K562 (cell line): ENCODE results near the gene DBX1. TPM values are rescaled to one million over a fixed set of nuclear protein-coding genes. Genes with fewer than 3 reads are reported as not detected.
A peak's percentile ranks its signal among the peaks of the same experiment; 100 is the strongest.

ENCODE experiments used
- ATAC-seq: fragments of 200-7000 bp; cut with Tn5 transposase; 3 replicates; pipeline ENCODE4 v1.9.1; 2020; ENCODE audit warnings: moderate library complexity
- BruUV-seq: library from RNA; stranded (reverse); fragments of 400-500 nt; replicated peaks from 2 replicates; lab custom pipeline; 2021; lab: Mats Ljungman, UMichigan
- CTCF ChIA-PET: fragments of 300-600 bp; formaldehyde crosslinking; extraction: SDS; loops from one replicate; lab custom pipeline; 2021; ENCODE audit warnings: low intra/inter-chr PET ratio; lab: Yijun Ruan, JAX
- POLR2A ChIA-PET: fragments of 300-600, 350-650 bp; sonication (Branson Sonifier 250); formaldehyde crosslinking; extraction: SDS; loops from one replicate; lab custom pipeline; 2021; ENCODE audit warnings: antibody characterized with exemption, inconsistent platforms; lab: Yijun Ruan, JAX
- DNase-seq, 4 experiments: peaks; one replicate each; pipeline versions ENCODE4 v3.0.0 to v3.0.0-alpha.2; 2011 to 2018; ENCODE audit warnings: low spot score in 3 of 4, mixed read lengths in 3 of 4; ENCODE audit errors: extremely low read depth in 1 of 4
- FAIRE-seq: peaks from 2 replicates; lab custom pipeline; 2011; peaks lifted over from hg19 to GRCh38; lab: Jason Lieb, UNC
- H2AFZ ChIP-seq: 2 replicates; pipeline ENCODE4 v1.6.0; 2011; ENCODE audit warnings: low read depth, low read length, control low read depth, inconsistent platforms
- H3K27ac ChIP-seq: fragments of 200-600 bp; 3 replicates; pipeline ENCODE4 v1.8.0; 2011; ENCODE audit warnings: low read depth, mild to moderate bottlenecking, control low read depth, inconsistent platforms, low read length, moderate library complexity, mixed read lengths; ENCODE audit errors: extremely low read depth
- H3K27me3 ChIP-seq, 2 experiments: fragments of 300-600 bp in 1 of 2; 2 replicates in 1 of 2; 3 replicates in 1 of 2; pipeline versions ENCODE4 v1.6.0 to v1.8.0; 2011; ENCODE audit warnings: inconsistent platforms in 2 of 2, low read length in 2 of 2, mild to moderate bottlenecking in 1 of 2, mixed read lengths in 1 of 2, moderate library complexity in 1 of 2; ENCODE audit not compliant: control insufficient read depth in 2 of 2, insufficient read depth in 2 of 2
- H3K36me3 ChIP-seq: fragments of 300-600 bp; 3 replicates; pipeline ENCODE4 v1.8.0; 2011; ENCODE audit warnings: mild to moderate bottlenecking, low read length, inconsistent platforms; ENCODE audit not compliant: control insufficient read depth, insufficient read depth
- H3K4me1 ChIP-seq, 2 experiments: fragments of 200-600 bp in 1 of 2; replicated peaks in 1 of 2; 2 replicates in 1 of 2; 3 replicates in 1 of 2; pipeline versions ENCODE4 v1.5.1 to v1.8.0; 2011; ENCODE audit warnings: inconsistent platforms in 2 of 2, low read length in 2 of 2, mild to moderate bottlenecking in 1 of 2, mixed read lengths in 1 of 2, moderate library complexity in 1 of 2; ENCODE audit not compliant: control insufficient read depth in 2 of 2, insufficient read depth in 2 of 2
- H3K4me2 ChIP-seq: 2 replicates; pipeline ENCODE4 v1.6.1; 2011; ENCODE audit warnings: low read length, control low read depth, inconsistent platforms, mixed read lengths; ENCODE audit not compliant: insufficient read depth
- H3K4me3 ChIP-seq: fragments of 200-600 bp; sonication (generic), shearing (Covaris generic); 2 replicates; pipeline ENCODE4 v1.5.1; 2016; ENCODE audit warnings: control low read depth, inconsistent platforms
- H3K79me2 ChIP-seq: fragments of 200-600 bp; 3 replicates; pipeline ENCODE4 v1.8.0; 2011; ENCODE audit warnings: low read length, inconsistent platforms; ENCODE audit not compliant: control insufficient read depth, insufficient read depth
- H3K9ac ChIP-seq, 2 experiments: 2 replicates each; pipeline versions ENCODE4 v1.6.0 to v1.6.1; 2011; ENCODE audit warnings: low read depth in 2 of 2, low read length in 2 of 2, control low read depth in 1 of 2, inconsistent platforms in 1 of 2, mild to moderate bottlenecking in 1 of 2, mixed read lengths in 1 of 2; ENCODE audit not compliant: insufficient read depth in 1 of 2
- H3K9me1 ChIP-seq: one replicate; pipeline ENCODE4 v1.6.0; 2011; ENCODE audit warnings: inconsistent platforms, mild to moderate bottlenecking, low read length, moderate library complexity; ENCODE audit not compliant: control insufficient read depth, insufficient read depth
- H3K9me3 ChIP-seq: replicated peaks from 2 replicates; pipeline ENCODE4 v1.5.1; 2011; ENCODE audit warnings: low read depth, low read length, inconsistent platforms; ENCODE audit not compliant: control insufficient read depth, insufficient read depth
- H4K20me1 ChIP-seq: replicated peaks from 2 replicates; pipeline ENCODE4 v1.6.1; 2011; ENCODE audit warnings: low read length, inconsistent platforms, mixed read lengths; ENCODE audit not compliant: control insufficient read depth, insufficient read depth
- ATF1 ChIP-seq, 2 experiments: fragments of 450-650 bp in 1 of 2; IDR thresholded peaks; 2 replicates each; pipeline ENCODE4 v1.6.1; 2016; ENCODE audit warnings: missing compliant biosample characterization in 1 of 2, missing genetic modification characterization in 1 of 2
- CLOCK ChIP-seq: fragments of 250-450 bp; sonication (Bioruptor Pico); IDR thresholded peaks from 2 replicates; pipeline ENCODE4 v1.4.0; 2020; ENCODE audit warnings: mild to moderate bottlenecking, moderate library complexity, borderline replicate concordance
- ELF1 ChIP-seq: fragments of 200-800 bp; sonication (Bioruptor generic); IDR thresholded peaks from 2 replicates; pipeline ENCODE4 v1.6.1; 2016; ENCODE audit warnings: missing genetic modification characterization, missing compliant biosample characterization
- HCFC1 ChIP-seq: IDR thresholded peaks from 2 replicates; pipeline ENCODE4 v1.6.1; 2012; ENCODE audit warnings: low read depth, low read length, improper control_type of control experiment
- HES1 ChIP-seq: fragments of 450-650 bp; IDR thresholded peaks from 2 replicates; pipeline ENCODE4 v1.6.1; 2016; ENCODE audit warnings: low read depth, mild to moderate bottlenecking, moderate library complexity
- HEY1 ChIP-seq: fragments of 250-450 bp; sonication (Bioruptor Pico); IDR thresholded peaks from 2 replicates; pipeline ENCODE4 v1.5.0; 2020; ENCODE audit warnings: mild to moderate bottlenecking, moderate library complexity, borderline replicate concordance
- HMG20A ChIP-seq: fragments of 450-650 bp; formaldehyde crosslinking; conservative IDR thresholded peaks from 2 replicates; pipeline ENCODE4 v1.4.0; 2020; ENCODE audit warnings: mild to moderate bottlenecking, mixed read lengths
- NFXL1 ChIP-seq: fragments of 450-650 bp; formaldehyde crosslinking; IDR thresholded peaks from 2 replicates; pipeline ENCODE4 v1.4.0; 2021; ENCODE audit warnings: mild to moderate bottlenecking
- NR4A1 ChIP-seq, 2 experiments: fragments of 250-450 bp in 1 of 2; fragments of 450-650 bp in 1 of 2; sonication (Bioruptor Pico) in 1 of 2; IDR thresholded peaks; 2 replicates each; pipeline versions ENCODE4 v1.4.0 to v1.6.1; 2016 to 2020; ENCODE audit warnings: mild to moderate bottlenecking in 2 of 2, missing compliant biosample characterization in 1 of 2, missing genetic modification characterization in 1 of 2, moderate library complexity in 1 of 2
- ZBTB11 ChIP-seq, 3 experiments: fragments of 200-800 bp in 1 of 3; fragments of 250-450 bp in 1 of 3; fragments of 450-650 bp in 1 of 3; sonication (Bioruptor Pico) in 1 of 3; sonication (Bioruptor generic) in 1 of 3; formaldehyde crosslinking in 1 of 3; IDR thresholded peaks; 2 replicates each; pipeline versions ENCODE4 v1.6.1 to v1.8.0; 2016 to 2022; ENCODE audit warnings: mild to moderate bottlenecking in 2 of 3, missing genetic modification characterization in 2 of 3, missing compliant biosample characterization in 1 of 3, moderate library complexity in 1 of 3
- ZNF347 ChIP-seq: fragments of 450-650 bp; formaldehyde crosslinking; IDR thresholded peaks from 2 replicates; pipeline ENCODE4 v1.4.0; 2020; ENCODE audit warnings: low read depth, mild to moderate bottlenecking, moderate library complexity
- WGBS: fragments of 100-300 bp; shearing (Covaris generic); methylation state at CpG from one replicate; pipeline ENCODE4 v1.1.6; 2016; ENCODE audit warnings: low coverage, mixed read lengths; ENCODE audit not compliant: insufficient coverage; ENCODE audit errors: missing lambda C conversion rate; 5-methylcytosine and 5-hydroxymethylcytosine counted together
- in situ Hi-C: fragments of 300-500 bp; cut with MboI; formaldehyde crosslinking; loops from 4 replicates; pipeline ENCODE4 v1.15.0; 2018; ENCODE audit warnings: inconsistent platforms, mixed read lengths
- intact Hi-C: fragments of 100-400 bp; cut with micrococcal nuclease; formaldehyde crosslinking; loops from 2 replicates; pipeline ENCODE4 v1.14.2; 2022
- polyA plus RNA-seq, 8 experiments: library from polyadenylated mRNA; depleted of rRNA in 4 of 8; stranded (reverse) in 5 of 8; unstranded in 3 of 8; fragments of >200 nt; fragmentation: Nextera tagmentation in 2 of 8; fragmentation: Illumina TruSeq in 1 of 8; extraction: Ambion mirVana in 2 of 8; extraction: Trizol in 1 of 8; gene quantifications; 2 replicates each; pipeline versions ENCODE4 v1.2.1 to v1.2.3, GENCODE V29; 2011 to 2014; ENCODE audit warnings: inconsistent platforms in 1 of 8, missing spikeins in 1 of 8
- total RNA-seq, 7 experiments: library from RNA; depleted of rRNA in 6 of 7; stranded (reverse); fragments of >200 nt in 6 of 7; fragmentation: Illumina TruSeq in 2 of 7; extraction: Trizol in 2 of 7; gene quantifications; 2 replicates each; pipeline versions ENCODE4 v1.2.1 to v1.2.3, GENCODE V29; 2011 to 2021; ENCODE audit warnings: low replicate concordance in 1 of 7

DBX1 gene
- total and polyA plus RNA-seq, 9 of the 15 experiments (the other 6 are each of a cell fraction or from before 2014, with no cell fraction given): not detected

GRCh38 chr11:20113149-20113438 is 47.2 kb downstream of the DBX1 start (continued):
- TF ChIP-seq CLOCK (CRISPR knock-in tag): no peak
- TF ChIP-seq NFXL1 (CRISPR knock-in tag): no peak
- no peak for TF ChIP-seq ELF1 (tag)

GRCh38 chr11:20112291-20113148 is 47.8 kb downstream of the DBX1 start:
- Histone ChIP-seq H3K9me1 (no peaks in the 10 kb centered on the region), H4K20me1 (no peaks in the 10 kb centered on the region; the same call in 1 of the 2 replicates), H3K27me3 (no peaks in the 10 kb centered on the region), H2AFZ (peak overlapping the region; percentile 77), H3K9ac (peak overlapping the region; percentile 31 to 39; a peak in 2 of 4 replicates), H3K9me3 (no peaks in the 10 kb centered on the region), H3K4me1 (peaks cover 12 to 14% of the 10 kb centered on the region in 2 experiments), H3K27ac (peak overlapping the region; percentile 30; the same call in 1 of the 3 replicates), H3K36me3 (no peaks in the 10 kb centered on the region), H3K4me2 (peak overlapping the region; percentile 66), H3K79me2 (no peaks in the 10 kb centered on the region), H3K4me3 (no peak overlapping the region)
- CTCF ChIA-PET: interaction anchor here (0.7 kb wide), 1 partner anchor 162 kb away, joined by 3 read pairs; no protein-coding TSS in a partner anchor
- ATAC-seq (peak; percentile 94), FAIRE-seq (peak; percentile 98), DNase-seq (peak; percentile 82 to 87 (median 84))
- intact Hi-C loops: loop anchor here (5.0 kb wide), 2 partner anchors 45 to 75 kb away; no protein-coding TSS in a partner anchor
- BruUV-seq: no TSS peak
- in situ Hi-C loops: no loop called here
- POLR2A ChIA-PET: interaction anchor here (0.6 to 1.5 kb wide), 5 partner anchors 16 to 205 kb away, joined by 3 to 8 read pairs (median 3); no protein-coding TSS in a partner anchor
- 9% methylated on average over 15 of the region's 15 CpGs for WGBS
- no peak for TF ChIP-seq HMG20A
- TF ChIP-seq ZBTB11 (CRISPR knock-in tag; IDR thresholded peaks at IDR 0.05): no peak
- no peak for TF ChIP-seq ELF1 (tag)
- no peak for TF ChIP-seq HEY1 (CRISPR knock-in tag)
- no peak for TF ChIP-seq ATF1 (CRISPR knock-in tag; IDR thresholded peaks at IDR 0.05)
- TF ChIP-seq ATF1 (tag; IDR thresholded peaks at IDR 0.05): peak; percentile 77
- peak; percentile 65 for TF ChIP-seq HES1
- TF ChIP-seq ZNF347 (CRISPR knock-in tag): no peak
- TF ChIP-seq NR4A1 (CRISPR knock-in tag; IDR thresholded peaks at IDR 0.05): no peak
- no peak for TF ChIP-seq NR4A1 (tag; IDR thresholded peaks at IDR 0.05)
- TF ChIP-seq HCFC1: no peak
